Lung microvascular endothelial cell (primary cell): ENCODE results near the gene MRTFA. TPM values are rescaled to one million over a fixed set of nuclear protein-coding genes. Genes with fewer than 3 reads are reported as not detected.

Source experiments
- DNase-seq, 2 donors: peaks; one replicate each; pipeline versions ENCODE4 v3.0.0 to v3.0.0-alpha.2; 2010; ENCODE audit warnings: low read depth in 2 of 2
- total RNA-seq: library from RNA; depleted of rRNA; stranded (reverse); fragments of >200 nt; gene quantifications from 2 replicates; pipeline ENCODE4 v1.2.1, GENCODE V29; 2014

Gene MRTFA
- total RNA-seq, 1 donor from 2014 or later, result 14.5 TPM

GRCh38 chr22:40469181-40469580 is 167.3 kb downstream of the MRTFA start:
- no peak for DNase-seq

GRCh38 chr22:40468616-40469015 is 167.9 kb downstream of the MRTFA start:
- DNase-seq, result peak in 1 of 2 donors; percentile 12

GRCh38 chr22:40466976-40467375 is 169.5 kb downstream of the MRTFA start:
- DNase-seq, result no peak

GRCh38 chr22:40463683-40464082 is 172.8 kb downstream of the MRTFA start:
- DNase-seq, result peak in 1 of 2 donors; percentile 62

GRCh38 chr22:40463017-40463631 is 173.4 kb downstream of the MRTFA start:
- no peak for DNase-seq

GRCh38 chr22:40462195-40462984 is 174.1 kb downstream of the MRTFA start:
- no peak for DNase-seq

- DNase-seq, result peak in 1 of 2 donors; percentile 10
These were observed 182.8 kb downstream of the MRTFA start for GRCh38 chr22:40453671-40454070.

GRCh38 chr22:40452730-40453487 is 183.6 kb downstream of the MRTFA start:
- peak; percentile 32 to 45 for DNase-seq

- peak in 1 of 2 donors; percentile 18 for DNase-seq
These were observed 185.3 kb downstream of the MRTFA start for GRCh38 chr22:40451210-40451609.

GRCh38 chr22:40450616-40451015 is 185.9 kb downstream of the MRTFA start:
- DNase-seq, result no peak

- peak in 1 of 2 donors; percentile 30 for DNase-seq
These were observed 186.9 kb downstream of the MRTFA start for GRCh38 chr22:40449676-40450035.

- no peak for DNase-seq
These were observed 190.3 kb downstream of the MRTFA start for GRCh38 chr22:40446203-40446602.

- no peak for DNase-seq
These were observed 192.2 kb downstream of the MRTFA start for GRCh38 chr22:40444178-40444831.

- DNase-seq, result no peak
These were observed 192.8 kb downstream of the MRTFA start for GRCh38 chr22:40443732-40444131.

- no peak for DNase-seq
These were observed 194.6 kb downstream of the MRTFA start for GRCh38 chr22:40441761-40442390.

- DNase-seq, result peak; percentile 64 to 69
These were observed 199.8 kb downstream of the MRTFA start for GRCh38 chr22:40436505-40437431.

- no peak for DNase-seq
These were observed 201.8 kb downstream of the MRTFA start for GRCh38 chr22:40434745-40435144.

- no peak for DNase-seq
These were observed 202.4 kb downstream of the MRTFA start for GRCh38 chr22:40434106-40434505.

- no peak for DNase-seq
These were observed 203.0 kb downstream of the MRTFA start for GRCh38 chr22:40433416-40434090.

GRCh38 chr22:40432625-40433024 is 203.9 kb downstream of the MRTFA start:
- no peak for DNase-seq
